ENCODE results near the gene DPM3. TPM values are rescaled to one million over a fixed set of nuclear protein-coding genes. Genes with fewer than 3 reads are reported as not detected.
A peak's percentile ranks its signal among the peaks of the same experiment; 100 is the strongest.

Gene DPM3
- total RNA-seq, 4 donors from 2014 or later, result 33.5 to 89.2 (median 65.0) TPM

- H3K27ac ChIP-seq, result no peak overlapping the region
- no peaks in the 10 kb centered on the region for H3K9me3 ChIP-seq
- peaks cover 0 to 2% (median 0%) of the 10 kb centered on the region in 4 donors for H3K4me1 ChIP-seq
- H3K4me3 ChIP-seq, result no peak overlapping the region
- H3K27me3 ChIP-seq, result no peaks in the 10 kb centered on the region
- H3K36me3 ChIP-seq, result no peaks in the 10 kb centered on the region
- no peak for DNase-seq
- TF ChIP-seq CTCF (IDR thresholded peaks at IDR 0.05) (no peak), POLR2A (IDR thresholded peaks at IDR 0.05) (no peak)
Observed at GRCh38 chr1:155145491-155145890, 5.2 kb upstream of the DPM3 start.

GRCh38 chr1:155141749-155142148, 1.4 kb upstream of the DPM3 start:
- no peaks in the 10 kb centered on the region for H3K27me3 ChIP-seq
- H3K9me3 ChIP-seq, result no peaks in the 10 kb centered on the region

GRCh38 chr1:155140630-155140953, 261 bp upstream of the DPM3 start:
- TF ChIP-seq CTCF (IDR thresholded peaks at IDR 0.05), result no peak
- TF ChIP-seq POLR2A (IDR thresholded peaks at IDR 0.05), result no peak
- Histone ChIP-seq H3K9me3 (no peaks in the 10 kb centered on the region), H3K4me3 (peak overlapping the region; percentile 56 to 84 (median 60)), H3K27ac (peak overlapping the region in 3 of 4 donors; percentile 80 to 93 (median 92)), H3K4me1 (peaks cover 0 to 33% (median 7%) of the 10 kb centered on the region in 4 donors), H3K27me3 (no peaks in the 10 kb centered on the region), H3K36me3 (peaks cover 0 to 4% (median 0%) of the 10 kb centered on the region in 3 donors)
- DNase-seq, result no peak

More at GRCh38 chr1:155141749-155142148, 1.4 kb upstream of the DPM3 start:
- peaks cover 0 to 30% (median 6%) of the 10 kb centered on the region in 4 donors for H3K4me1 ChIP-seq
- TF ChIP-seq POLR2A (IDR thresholded peaks at IDR 0.05), result no peak
- TF ChIP-seq CTCF (IDR thresholded peaks at IDR 0.05), result no peak
- no peak overlapping the region for H3K27ac ChIP-seq
- no peak for DNase-seq
- H3K4me3 ChIP-seq, result no peak overlapping the region
- peaks cover 0 to 4% (median 0%) of the 10 kb centered on the region in 3 donors for H3K36me3 ChIP-seq

GRCh38 chr1:155137154-155137949, 3.0 kb downstream of the DPM3 start:
- Histone ChIP-seq H3K4me3 (peak overlapping the region in 2 of 4 donors; percentile 63 to 87), H3K9me3 (no peaks in the 10 kb centered on the region), H3K4me1 (peaks cover 0 to 54% (median 13%) of the 10 kb centered on the region in 4 donors), H3K27ac (peak overlapping the region; percentile 92 to 98 (median 98)), H3K36me3 (peaks cover 0 to 25% (median 0%) of the 10 kb centered on the region in 3 donors), H3K27me3 (no peaks in the 10 kb centered on the region)
- DNase-seq, result no peak
- TF ChIP-seq POLR2A (IDR thresholded peaks at IDR 0.05) (no peak), CTCF (IDR thresholded peaks at IDR 0.05) (no peak)

- peak overlapping the region; percentile 92 to 98 (median 98) for H3K27ac ChIP-seq
- H3K4me3 ChIP-seq, result peak overlapping the region; percentile 63 to 87 (median 73)
- no peaks in the 10 kb centered on the region for H3K27me3 ChIP-seq
- no peaks in the 10 kb centered on the region for H3K9me3 ChIP-seq
- H3K4me1 ChIP-seq, result peaks cover 0 to 54% (median 13%) of the 10 kb centered on the region in 4 donors
- DNase-seq, result peak in 1 of 3 donors; percentile 63
- TF ChIP-seq CTCF (IDR thresholded peaks at IDR 0.05), result peak in 2 of 6 experiments; percentile 21 to 23
- no peak for TF ChIP-seq POLR2A (IDR thresholded peaks at IDR 0.05)
- H3K36me3 ChIP-seq, result peaks cover 0 to 31% (median 0%) of the 10 kb centered on the region in 3 donors
Observed at GRCh38 chr1:155136748-155137147, 3.6 kb downstream of the DPM3 start.
